ENCODE data around the gene LRMDA. TPM values are rescaled to one million over a fixed set of nuclear protein-coding genes. Genes with fewer than 3 reads are reported as not detected.

The LRMDA gene
- total and polyA plus RNA-seq, 2 of the 4 experiments (the other 2 are of a cell fraction), result 0.07 TPM; not detected in 1

- in situ Hi-C loops (cut with MboI; ENCODE audit: low sequenced_read_pairs), result no loop called here
- H3K4me1 ChIP-seq (ENCODE audit: control insufficient read depth, insufficient read depth, low read length), result peaks cover 1% of the 10 kb centered on the region; the same call in 1 of the 2 replicates
- no peak overlapping the region for H3K9ac ChIP-seq (ENCODE audit: low read depth, low read length)
- H3K36me3 ChIP-seq (ENCODE audit: control insufficient read depth, insufficient read depth, low read length), result no peaks in the 10 kb centered on the region
- no peak overlapping the region for H3K23ac ChIP-seq (ENCODE audit: low read depth, low read length)
- H2BK120ac ChIP-seq (ENCODE audit: low read depth, low read length), result no peak overlapping the region
- H2AK5ac ChIP-seq (ENCODE audit: low read depth, low read length), result no peak overlapping the region
- no peak overlapping the region for H4K8ac ChIP-seq (ENCODE audit: low read depth in 2 of 2, low read length in 2 of 2)
- H4K91ac ChIP-seq (ENCODE audit: insufficient read depth, low read depth, low read length), result no peak overlapping the region
- no peak overlapping the region for H2AK9ac ChIP-seq (replicated peaks; ENCODE audit: low read depth, low read length, poor library complexity)
- intact Hi-C loops (cut with micrococcal nuclease), result no loop called here
- no peak overlapping the region for H3K4ac ChIP-seq (ENCODE audit: low read depth, low read length)
- BruUV-seq (replicated peaks), result no TSS peak
- no peak overlapping the region for H3K27ac ChIP-seq (ENCODE audit: insufficient read depth, low read length)
- H3K9me3 ChIP-seq (ENCODE audit: control insufficient read depth, insufficient read depth, low read length), result no peaks in the 10 kb centered on the region
- ATAC-seq (ENCODE audit: low read depth), result no peak
- no peak overlapping the region for H2BK20ac ChIP-seq (ENCODE audit: low read depth, low read length)
- H4K20me1 ChIP-seq (ENCODE audit: insufficient read depth, low read length), result no peaks in the 10 kb centered on the region
- dilution Hi-C loops (cut with HindIII; ENCODE audit: low sequenced_read_pairs, unreplicated experiment), result no loop called here
- ChIA-PET POLR2A (ENCODE audit: unreplicated experiment) (no interaction called here), CTCF (no interaction called here)
- WGBS, 2 experiments (ENCODE audit: extremely low coverage in 2 of 2, insufficient read length in 1 of 2), result no CpG with 5 or more reads among the region's 2 CpGs
- no peaks in the 10 kb centered on the region for H3K9me1 ChIP-seq (ENCODE audit: insufficient read depth, low read length)
- peaks cover 8% of the 10 kb centered on the region for H3K27me3 ChIP-seq (ENCODE audit: control insufficient read depth, insufficient read depth, low read length)
- no peak overlapping the region for H3K4me3 ChIP-seq (ENCODE audit: insufficient read depth, low read depth, low read length)
- no peak overlapping the region for H2BK5ac ChIP-seq (ENCODE audit: low read depth, low read length, poor library complexity, severe bottlenecking)
- no peak overlapping the region for H3K14ac ChIP-seq (replicated peaks; ENCODE audit: low read depth, low read length)
- H3K79me1 ChIP-seq (ENCODE audit: low read depth in 1 of 2, low read length in 2 of 2), result no peaks in the 10 kb centered on the region
- no peak overlapping the region for H3K56ac ChIP-seq (ENCODE audit: extremely low read depth, insufficient read depth, low read length)
- H3K4me2 ChIP-seq (ENCODE audit: low read depth, low read length), result no peak overlapping the region
- no peak for TF ChIP-seq RCOR1 (IDR thresholded peaks at IDR 0.05; ENCODE audit: insufficient replicate concordance, low read length)
- no peak for TF ChIP-seq CEBPB (IDR thresholded peaks at IDR 0.05; ENCODE audit: low read depth, low read length)
- no peak for TF ChIP-seq ELK1 (IDR thresholded peaks at IDR 0.05; ENCODE audit: borderline replicate concordance, low read depth, low read length)
- no peak for TF ChIP-seq CHD1 (IDR thresholded peaks at IDR 0.05; ENCODE audit: low read depth, low read length)
- no peak for TF ChIP-seq FOS (IDR thresholded peaks at IDR 0.05; ENCODE audit: low read depth, low read length)
- TF ChIP-seq SMC3 (IDR thresholded peaks at IDR 0.05; ENCODE audit: low read depth, low read length), result no peak
- no peak for TF ChIP-seq BHLHE40 (IDR thresholded peaks at IDR 0.05; ENCODE audit: low read depth, low read length)
- H3K18ac ChIP-seq (ENCODE audit: low read depth, low read length), result no peak overlapping the region
- DNase-seq, result no peak
- no peak overlapping the region for H2BK15ac ChIP-seq (ENCODE audit: low read depth, low read length)
- no peak overlapping the region for H4K5ac ChIP-seq (ENCODE audit: low read depth, low read length)
- no peak overlapping the region for H2AFZ ChIP-seq (replicated peaks; ENCODE audit: low read length, poor library complexity)
Measured at GRCh38 chr10:75527542-75527941, 96.1 kb downstream of the LRMDA start.

All from IMR-90 (cell line).